GM12875 (cell line): Measurements from ENCODE around the gene TNXB.
"Not testable (repeated sequence)": the region's sequence is repeated elsewhere in the genome, so short reads cannot be mapped to it uniquely, and the experiment has no call there.

Source experiments
- H3K4me3 ChIP-seq: one replicate; pipeline ENCODE4 v1.5.1; 2011; ENCODE audit warnings: low read depth, low read length, control low read depth

TNXB gene

GRCh38 chr6:32005991-32006529 is 103.1 kb downstream of the TNXB start:
- not testable (repeated sequence) for H3K4me3 ChIP-seq

GRCh38 chr6:32005538-32005880 is 103.6 kb downstream of the TNXB start:
- not testable (repeated sequence) for H3K4me3 ChIP-seq

- not testable (repeated sequence) for H3K4me3 ChIP-seq
Observed at GRCh38 chr6:32004864-32005537, 104.1 kb downstream of the TNXB start.

- H3K4me3 ChIP-seq = not testable (repeated sequence)
Observed at GRCh38 chr6:32004393-32004792, 104.7 kb downstream of the TNXB start.

- not testable (repeated sequence) for H3K4me3 ChIP-seq
Observed at GRCh38 chr6:32003301-32003700, 105.8 kb downstream of the TNXB start.

GRCh38 chr6:32002546-32003268 is 106.4 kb downstream of the TNXB start:
- H3K4me3 ChIP-seq = not testable (repeated sequence)

- not testable (repeated sequence) for H3K4me3 ChIP-seq
Observed at GRCh38 chr6:31996385-31996784, 112.8 kb downstream of the TNXB start.

GRCh38 chr6:31994421-31994820 is 114.7 kb downstream of the TNXB start:
- H3K4me3 ChIP-seq = not testable (repeated sequence)
